HEK293 (cell line): Measurements from ENCODE around the gene RPL14.

Source experiments
- CTCF ChIA-PET: fragments of 350-600 bp; formaldehyde crosslinking; extraction: SDS; loops from one replicate; lab custom pipeline; 2021; ENCODE audit warnings: antibody characterized with exemption; lab: Yijun Ruan, JAX
- POLR2A ChIA-PET: fragments of 300-600 bp; formaldehyde crosslinking; extraction: SDS; loops from one replicate; lab custom pipeline; 2020; ENCODE audit warnings: antibody characterized with exemption, inconsistent platforms; lab: Yijun Ruan, JAX
- H3K27ac ChIP-seq: fragments of 200-500 bp; sonication (Bioruptor generic); 2 replicates; pipeline ENCODE4 v1.5.1; 2014; ENCODE audit warnings: low read depth, low read length, control low read depth, inconsistent platforms; ENCODE audit errors: extremely low read depth
- H3K36me3 ChIP-seq, 2 experiments: fragments of 200-500 bp in 1 of 2; sonication (Bioruptor generic) in 1 of 2; 1 replicate in 1 of 2; 2 replicates in 1 of 2; pipeline ENCODE4 v1.5.1; 2014 to 2017; ENCODE audit warnings: inconsistent platforms in 2 of 2, low read length in 2 of 2; ENCODE audit not compliant: control insufficient read depth in 2 of 2, insufficient read depth in 1 of 2
- H3K4me1 ChIP-seq: fragments of 200-500 bp; sonication (Bioruptor generic); 2 replicates; pipeline ENCODE4 v1.5.1; 2014; ENCODE audit warnings: mild to moderate bottlenecking, low read length, inconsistent platforms; ENCODE audit not compliant: control insufficient read depth, insufficient read depth
- H3K4me3 ChIP-seq: 2 replicates; pipeline ENCODE4 v1.5.1; 2011; ENCODE audit warnings: low read depth, mild to moderate bottlenecking, control low read depth, low read length, moderate library complexity
- H3K9me3 ChIP-seq: fragments of 200-500 bp; sonication (Bioruptor generic); 2 replicates; pipeline ENCODE4 v1.5.1; 2014; ENCODE audit warnings: low read depth, low read length, inconsistent platforms; ENCODE audit not compliant: control insufficient read depth, insufficient read depth
- SALL2 ChIP-seq: fragments of 450-650 bp; formaldehyde crosslinking; IDR thresholded peaks from 2 replicates; pipeline ENCODE4 v1.5.0; 2017; ENCODE audit warnings: missing biosample characterization, mild to moderate bottlenecking, missing genetic modification characterization, borderline replicate concordance
- SETDB1 ChIP-seq: IDR thresholded peaks from one replicate; pipeline ENCODE4 v1.6.1; 2017; ENCODE audit warnings: mild to moderate bottlenecking, low read length, moderate library complexity, mixed read lengths; ENCODE audit not compliant: insufficient read length
- TCF7L2 ChIP-seq: IDR thresholded peaks from 2 replicates; pipeline ENCODE4 v1.6.1; 2011; ENCODE audit warnings: low read depth, mild to moderate bottlenecking, inconsistent platforms, low read length, moderate library complexity, borderline replicate concordance
- ZNF10 ChIP-seq: fragments of 450-650 bp; formaldehyde crosslinking; IDR thresholded peaks from 2 replicates; pipeline ENCODE4 v1.5.1; 2017; ENCODE audit warnings: missing biosample characterization, missing genetic modification characterization
- ZNF155 ChIP-seq: fragments of 450-650 bp; formaldehyde crosslinking; IDR thresholded peaks from 2 replicates; pipeline ENCODE4 v1.5.1; 2016; ENCODE audit warnings: missing biosample characterization, missing genetic modification characterization
- ZNF202 ChIP-seq: fragments of 450-650 bp; formaldehyde crosslinking; IDR thresholded peaks from 2 replicates; pipeline ENCODE4 v1.5.1; 2016; ENCODE audit warnings: missing biosample characterization, missing genetic modification characterization, borderline replicate concordance
- ZNF223 ChIP-seq: fragments of 450-650 bp; formaldehyde crosslinking; IDR thresholded peaks from 2 replicates; pipeline ENCODE4 v1.5.1; 2016; ENCODE audit warnings: missing biosample characterization, missing genetic modification characterization
- ZNF560 ChIP-seq: fragments of 450-650 bp; formaldehyde crosslinking; IDR thresholded peaks from 2 replicates; pipeline ENCODE4 v1.5.1; 2017; ENCODE audit warnings: missing biosample characterization, missing genetic modification characterization, borderline replicate concordance
- TF ChIP-seq, protein P1 (sequence below): fragments of 450-650 bp; formaldehyde crosslinking; IDR thresholded peaks from 2 replicates; pipeline ENCODE4 v1.5.1; 2016; ENCODE audit warnings: missing biosample characterization, missing genetic modification characterization
- TF ChIP-seq, protein P2 (sequence below): fragments of 450-650 bp; formaldehyde crosslinking; IDR thresholded peaks from 2 replicates; pipeline ENCODE4 v1.5.1; 2016; ENCODE audit warnings: missing biosample characterization, missing genetic modification characterization
- TF ChIP-seq, protein P3 (sequence below): fragments of 450-650 bp; formaldehyde crosslinking; IDR thresholded peaks from 2 replicates; pipeline ENCODE4 v1.5.1; 2016; ENCODE audit warnings: missing biosample characterization, missing genetic modification characterization, low read depth
- TF ChIP-seq, protein P4 (sequence below): fragments of 450-650 bp; formaldehyde crosslinking; IDR thresholded peaks from 2 replicates; pipeline ENCODE4 v1.5.1; 2016; ENCODE audit warnings: missing biosample characterization, missing genetic modification characterization, borderline replicate concordance
- TF ChIP-seq, protein P5 (sequence below): fragments of 450-650 bp; formaldehyde crosslinking; IDR thresholded peaks from 2 replicates; pipeline ENCODE4 v1.5.1; 2017; ENCODE audit warnings: missing biosample characterization, missing genetic modification characterization
- TF ChIP-seq, protein P6 (sequence below): fragments of 450-650 bp; IDR thresholded peaks from 2 replicates; pipeline ENCODE4 v1.5.1; 2018; ENCODE audit warnings: missing biosample characterization, mild to moderate bottlenecking, missing genetic modification characterization

Gene RPL14

DNA sequence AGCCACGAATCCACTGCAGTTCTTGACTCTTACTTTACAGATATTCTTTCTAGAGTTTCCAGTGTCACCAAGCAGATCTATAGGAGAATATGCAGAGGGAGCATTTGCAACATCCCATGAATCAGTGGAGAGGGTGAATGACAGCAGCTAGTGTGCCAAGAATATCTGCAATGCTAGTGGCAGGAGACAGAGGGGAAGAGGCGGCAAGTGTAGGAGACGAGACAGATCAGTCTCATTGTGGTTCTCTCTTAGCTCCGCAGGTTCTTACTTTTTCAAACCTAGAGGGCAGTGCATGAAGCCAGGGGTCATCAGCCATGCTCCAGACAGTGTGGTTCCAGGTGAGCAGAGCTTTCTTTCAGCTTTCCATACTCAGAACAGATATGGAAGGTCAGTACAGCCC lies 20.5 kb downstream of the RPL14 start:
- CTCF ChIA-PET = interaction anchor here (0.6 to 0.7 kb wide), 2 partner anchors 140 to 494 kb away, joined by 3 read pairs; no protein-coding TSS in a partner anchor
- POLR2A ChIA-PET = interaction anchor here (1.4 to 2.2 kb wide), 4 partner anchors 14 to 47 kb away, joined by 4 to 20 read pairs (median 9); partner anchors contain the start of genes RPL14, ZNF620 and ZNF621

DNA sequence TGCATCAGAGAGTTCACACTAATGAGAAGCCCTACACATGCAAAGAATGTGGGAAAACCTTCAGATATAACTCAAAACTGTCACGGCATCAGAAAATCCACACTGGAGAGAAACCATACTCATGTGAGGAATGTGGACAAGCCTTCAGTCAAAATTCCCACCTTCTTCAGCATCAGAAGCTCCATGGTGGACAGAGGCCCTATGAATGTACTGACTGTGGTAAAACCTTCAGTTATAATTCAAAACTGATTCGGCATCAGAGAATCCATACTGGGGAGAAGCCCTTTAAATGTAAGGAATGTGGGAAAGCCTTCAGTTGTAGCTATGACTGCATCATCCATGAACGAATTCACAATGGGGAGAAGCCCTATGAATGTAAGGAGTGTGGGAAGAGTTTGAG lies 30.0 kb downstream of the RPL14 start:
- Histone ChIP-seq H3K36me3 (peaks cover 0 to 3% of the 10 kb centered on the region in 2 experiments; a peak in 1 of 3 replicates), H3K4me1 (no peaks in the 10 kb centered on the region)
- POLR2A ChIA-PET = no interaction called here

More for the DNA sequence above, 20.5 kb downstream of the RPL14 start:
- no peaks in the 10 kb centered on the region; the same call in 1 of the 2 replicates for H3K4me1 ChIP-seq
- no peak overlapping the region for H3K27ac ChIP-seq
- no peak for TF ChIP-seq ZNF560 (tag by site-specific recombination)
- TF ChIP-seq ZNF223 (tag by site-specific recombination) = no peak
- TF ChIP-seq, protein P1, sequence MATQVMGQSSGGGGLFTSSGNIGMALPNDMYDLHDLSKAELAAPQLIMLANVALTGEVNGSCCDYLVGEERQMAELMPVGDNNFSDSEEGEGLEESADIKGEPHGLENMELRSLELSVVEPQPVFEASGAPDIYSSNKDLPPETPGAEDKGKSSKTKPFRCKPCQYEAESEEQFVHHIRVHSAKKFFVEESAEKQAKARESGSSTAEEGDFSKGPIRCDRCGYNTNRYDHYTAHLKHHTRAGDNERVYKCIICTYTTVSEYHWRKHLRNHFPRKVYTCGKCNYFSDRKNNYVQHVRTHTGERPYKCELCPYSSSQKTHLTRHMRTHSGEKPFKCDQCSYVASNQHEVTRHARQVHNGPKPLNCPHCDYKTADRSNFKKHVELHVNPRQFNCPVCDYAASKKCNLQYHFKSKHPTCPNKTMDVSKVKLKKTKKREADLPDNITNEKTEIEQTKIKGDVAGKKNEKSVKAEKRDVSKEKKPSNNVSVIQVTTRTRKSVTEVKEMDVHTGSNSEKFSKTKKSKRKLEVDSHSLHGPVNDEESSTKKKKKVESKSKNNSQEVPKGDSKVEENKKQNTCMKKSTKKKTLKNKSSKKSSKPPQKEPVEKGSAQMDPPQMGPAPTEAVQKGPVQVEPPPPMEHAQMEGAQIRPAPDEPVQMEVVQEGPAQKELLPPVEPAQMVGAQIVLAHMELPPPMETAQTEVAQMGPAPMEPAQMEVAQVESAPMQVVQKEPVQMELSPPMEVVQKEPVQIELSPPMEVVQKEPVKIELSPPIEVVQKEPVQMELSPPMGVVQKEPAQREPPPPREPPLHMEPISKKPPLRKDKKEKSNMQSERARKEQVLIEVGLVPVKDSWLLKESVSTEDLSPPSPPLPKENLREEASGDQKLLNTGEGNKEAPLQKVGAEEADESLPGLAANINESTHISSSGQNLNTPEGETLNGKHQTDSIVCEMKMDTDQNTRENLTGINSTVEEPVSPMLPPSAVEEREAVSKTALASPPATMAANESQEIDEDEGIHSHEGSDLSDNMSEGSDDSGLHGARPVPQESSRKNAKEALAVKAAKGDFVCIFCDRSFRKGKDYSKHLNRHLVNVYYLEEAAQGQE = no peak
- no peak for TF ChIP-seq TCF7L2
- no peaks in the 10 kb centered on the region for H3K9me3 ChIP-seq
- no peaks in the 10 kb centered on the region for H3K36me3 ChIP-seq
- H3K4me3 ChIP-seq = peak overlapping the region; percentile 73

DNA sequence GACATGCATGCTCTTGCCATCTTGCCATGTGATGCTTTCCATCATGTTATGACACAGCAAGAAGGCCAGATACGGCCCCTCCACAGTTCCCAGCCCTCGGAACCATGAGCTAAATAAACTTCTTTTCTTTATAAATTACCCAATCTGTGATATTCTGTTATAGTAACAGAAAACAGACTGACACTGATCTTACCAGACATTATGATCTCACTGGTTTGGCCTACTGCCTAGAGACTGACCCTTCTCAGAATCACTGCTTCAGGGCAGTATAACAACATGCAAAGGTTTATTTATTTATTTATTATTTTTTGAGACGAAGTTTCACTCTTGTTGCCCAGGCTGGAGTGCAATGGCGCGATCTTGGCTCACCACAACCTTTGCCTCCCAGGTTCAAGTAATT lies 33.8 kb downstream of the RPL14 start:
- Histone ChIP-seq H3K4me1 (no peaks in the 10 kb centered on the region), H3K36me3 (no peaks in the 10 kb centered on the region), H3K27ac (no peak overlapping the region), H3K9me3 (no peaks in the 10 kb centered on the region), H3K4me3 (no peak overlapping the region)
- ChIA-PET POLR2A (no interaction called here), CTCF (no interaction called here)
- TF ChIP-seq, protein P2, sequence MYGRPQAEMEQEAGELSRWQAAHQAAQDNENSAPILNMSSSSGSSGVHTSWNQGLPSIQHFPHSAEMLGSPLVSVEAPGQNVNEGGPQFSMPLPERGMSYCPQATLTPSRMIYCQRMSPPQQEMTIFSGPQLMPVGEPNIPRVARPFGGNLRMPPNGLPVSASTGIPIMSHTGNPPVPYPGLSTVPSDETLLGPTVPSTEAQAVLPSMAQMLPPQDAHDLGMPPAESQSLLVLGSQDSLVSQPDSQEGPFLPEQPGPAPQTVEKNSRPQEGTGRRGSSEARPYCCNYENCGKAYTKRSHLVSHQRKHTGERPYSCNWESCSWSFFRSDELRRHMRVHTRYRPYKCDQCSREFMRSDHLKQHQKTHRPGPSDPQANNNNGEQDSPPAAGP (tag by site-specific recombination) = no peak
- TF ChIP-seq ZNF155 (tag by site-specific recombination) (no peak), SALL2 (no peak), ZNF10 (tag by site-specific recombination) (no peak)
- TF ChIP-seq, protein P3, sequence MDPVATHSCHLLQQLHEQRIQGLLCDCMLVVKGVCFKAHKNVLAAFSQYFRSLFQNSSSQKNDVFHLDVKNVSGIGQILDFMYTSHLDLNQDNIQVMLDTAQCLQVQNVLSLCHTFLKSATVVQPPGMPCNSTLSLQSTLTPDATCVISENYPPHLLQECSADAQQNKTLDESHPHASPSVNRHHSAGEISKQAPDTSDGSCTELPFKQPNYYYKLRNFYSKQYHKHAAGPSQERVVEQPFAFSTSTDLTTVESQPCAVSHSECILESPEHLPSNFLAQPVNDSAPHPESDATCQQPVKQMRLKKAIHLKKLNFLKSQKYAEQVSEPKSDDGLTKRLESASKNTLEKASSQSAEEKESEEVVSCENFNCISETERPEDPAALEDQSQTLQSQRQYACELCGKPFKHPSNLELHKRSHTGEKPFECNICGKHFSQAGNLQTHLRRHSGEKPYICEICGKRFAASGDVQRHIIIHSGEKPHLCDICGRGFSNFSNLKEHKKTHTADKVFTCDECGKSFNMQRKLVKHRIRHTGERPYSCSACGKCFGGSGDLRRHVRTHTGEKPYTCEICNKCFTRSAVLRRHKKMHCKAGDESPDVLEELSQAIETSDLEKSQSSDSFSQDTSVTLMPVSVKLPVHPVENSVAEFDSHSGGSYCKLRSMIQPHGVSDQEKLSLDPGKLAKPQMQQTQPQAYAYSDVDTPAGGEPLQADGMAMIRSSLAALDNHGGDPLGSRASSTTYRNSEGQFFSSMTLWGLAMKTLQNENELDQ (tag by site-specific recombination) = no peak
- TF ChIP-seq, protein P4, sequence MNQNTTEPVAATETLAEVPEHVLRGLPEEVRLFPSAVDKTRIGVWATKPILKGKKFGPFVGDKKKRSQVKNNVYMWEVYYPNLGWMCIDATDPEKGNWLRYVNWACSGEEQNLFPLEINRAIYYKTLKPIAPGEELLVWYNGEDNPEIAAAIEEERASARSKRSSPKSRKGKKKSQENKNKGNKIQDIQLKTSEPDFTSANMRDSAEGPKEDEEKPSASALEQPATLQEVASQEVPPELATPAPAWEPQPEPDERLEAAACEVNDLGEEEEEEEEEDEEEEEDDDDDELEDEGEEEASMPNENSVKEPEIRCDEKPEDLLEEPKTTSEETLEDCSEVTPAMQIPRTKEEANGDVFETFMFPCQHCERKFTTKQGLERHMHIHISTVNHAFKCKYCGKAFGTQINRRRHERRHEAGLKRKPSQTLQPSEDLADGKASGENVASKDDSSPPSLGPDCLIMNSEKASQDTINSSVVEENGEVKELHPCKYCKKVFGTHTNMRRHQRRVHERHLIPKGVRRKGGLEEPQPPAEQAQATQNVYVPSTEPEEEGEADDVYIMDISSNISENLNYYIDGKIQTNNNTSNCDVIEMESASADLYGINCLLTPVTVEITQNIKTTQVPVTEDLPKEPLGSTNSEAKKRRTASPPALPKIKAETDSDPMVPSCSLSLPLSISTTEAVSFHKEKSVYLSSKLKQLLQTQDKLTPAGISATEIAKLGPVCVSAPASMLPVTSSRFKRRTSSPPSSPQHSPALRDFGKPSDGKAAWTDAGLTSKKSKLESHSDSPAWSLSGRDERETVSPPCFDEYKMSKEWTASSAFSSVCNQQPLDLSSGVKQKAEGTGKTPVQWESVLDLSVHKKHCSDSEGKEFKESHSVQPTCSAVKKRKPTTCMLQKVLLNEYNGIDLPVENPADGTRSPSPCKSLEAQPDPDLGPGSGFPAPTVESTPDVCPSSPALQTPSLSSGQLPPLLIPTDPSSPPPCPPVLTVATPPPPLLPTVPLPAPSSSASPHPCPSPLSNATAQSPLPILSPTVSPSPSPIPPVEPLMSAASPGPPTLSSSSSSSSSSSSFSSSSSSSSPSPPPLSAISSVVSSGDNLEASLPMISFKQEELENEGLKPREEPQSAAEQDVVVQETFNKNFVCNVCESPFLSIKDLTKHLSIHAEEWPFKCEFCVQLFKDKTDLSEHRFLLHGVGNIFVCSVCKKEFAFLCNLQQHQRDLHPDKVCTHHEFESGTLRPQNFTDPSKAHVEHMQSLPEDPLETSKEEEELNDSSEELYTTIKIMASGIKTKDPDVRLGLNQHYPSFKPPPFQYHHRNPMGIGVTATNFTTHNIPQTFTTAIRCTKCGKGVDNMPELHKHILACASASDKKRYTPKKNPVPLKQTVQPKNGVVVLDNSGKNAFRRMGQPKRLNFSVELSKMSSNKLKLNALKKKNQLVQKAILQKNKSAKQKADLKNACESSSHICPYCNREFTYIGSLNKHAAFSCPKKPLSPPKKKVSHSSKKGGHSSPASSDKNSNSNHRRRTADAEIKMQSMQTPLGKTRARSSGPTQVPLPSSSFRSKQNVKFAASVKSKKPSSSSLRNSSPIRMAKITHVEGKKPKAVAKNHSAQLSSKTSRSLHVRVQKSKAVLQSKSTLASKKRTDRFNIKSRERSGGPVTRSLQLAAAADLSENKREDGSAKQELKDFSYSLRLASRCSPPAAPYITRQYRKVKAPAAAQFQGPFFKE (tag by site-specific recombination) = no peak
- TF ChIP-seq, protein P5, sequence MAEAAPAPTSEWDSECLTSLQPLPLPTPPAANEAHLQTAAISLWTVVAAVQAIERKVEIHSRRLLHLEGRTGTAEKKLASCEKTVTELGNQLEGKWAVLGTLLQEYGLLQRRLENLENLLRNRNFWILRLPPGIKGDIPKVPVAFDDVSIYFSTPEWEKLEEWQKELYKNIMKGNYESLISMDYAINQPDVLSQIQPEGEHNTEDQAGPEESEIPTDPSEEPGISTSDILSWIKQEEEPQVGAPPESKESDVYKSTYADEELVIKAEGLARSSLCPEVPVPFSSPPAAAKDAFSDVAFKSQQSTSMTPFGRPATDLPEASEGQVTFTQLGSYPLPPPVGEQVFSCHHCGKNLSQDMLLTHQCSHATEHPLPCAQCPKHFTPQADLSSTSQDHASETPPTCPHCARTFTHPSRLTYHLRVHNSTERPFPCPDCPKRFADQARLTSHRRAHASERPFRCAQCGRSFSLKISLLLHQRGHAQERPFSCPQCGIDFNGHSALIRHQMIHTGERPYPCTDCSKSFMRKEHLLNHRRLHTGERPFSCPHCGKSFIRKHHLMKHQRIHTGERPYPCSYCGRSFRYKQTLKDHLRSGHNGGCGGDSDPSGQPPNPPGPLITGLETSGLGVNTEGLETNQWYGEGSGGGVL (tag by site-specific recombination) = no peak
- TF ChIP-seq, protein P6, sequence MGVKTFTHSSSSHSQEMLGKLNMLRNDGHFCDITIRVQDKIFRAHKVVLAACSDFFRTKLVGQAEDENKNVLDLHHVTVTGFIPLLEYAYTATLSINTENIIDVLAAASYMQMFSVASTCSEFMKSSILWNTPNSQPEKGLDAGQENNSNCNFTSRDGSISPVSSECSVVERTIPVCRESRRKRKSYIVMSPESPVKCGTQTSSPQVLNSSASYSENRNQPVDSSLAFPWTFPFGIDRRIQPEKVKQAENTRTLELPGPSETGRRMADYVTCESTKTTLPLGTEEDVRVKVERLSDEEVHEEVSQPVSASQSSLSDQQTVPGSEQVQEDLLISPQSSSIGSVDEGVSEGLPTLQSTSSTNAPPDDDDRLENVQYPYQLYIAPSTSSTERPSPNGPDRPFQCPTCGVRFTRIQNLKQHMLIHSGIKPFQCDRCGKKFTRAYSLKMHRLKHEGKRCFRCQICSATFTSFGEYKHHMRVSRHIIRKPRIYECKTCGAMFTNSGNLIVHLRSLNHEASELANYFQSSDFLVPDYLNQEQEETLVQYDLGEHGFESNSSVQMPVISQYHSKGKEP = no peak

More for the DNA sequence above, 30.0 kb downstream of the RPL14 start:
- no peaks in the 10 kb centered on the region for H3K9me3 ChIP-seq
- H3K4me3 ChIP-seq = no peak overlapping the region
- no peak overlapping the region for H3K27ac ChIP-seq
- CTCF ChIA-PET = interaction anchor here (0.6 to 0.7 kb wide), 2 partner anchors 15 to 26 kb away, joined by 4 read pairs; no protein-coding TSS in a partner anchor
- TF ChIP-seq SETDB1 (peak; percentile 72), ZNF202 (no peak)
